Kidney (tissue), 14 donors: ENCODE measurements around the gene CCDC6. TPM values are rescaled to one million over a fixed set of nuclear protein-coding genes. Genes with fewer than 3 reads are reported as not detected.
A peak's percentile ranks its signal among the peaks of the same experiment; 100 is the strongest.

Source experiments
- DNase-seq, 5 donors: peaks; one replicate each; pipeline ENCODE4 v3.0.0-alpha.2; 2013 to 2020
- FAIRE-seq: peaks from 2 replicates; lab custom pipeline; 2012; peaks lifted over from hg19 to GRCh38; lab: Jason Lieb, UNC
- H3K27ac ChIP-seq, 2 donors: one replicate each; pipeline ENCODE4 v1.7.0; 2013; ENCODE audit warnings: low read depth in 2 of 2, low read length in 2 of 2, inconsistent platforms in 1 of 2
- H3K27me3 ChIP-seq: one replicate; pipeline ENCODE4 v1.7.1; 2013; ENCODE audit warnings: low read length, inconsistent platforms; ENCODE audit not compliant: control insufficient read depth, insufficient read depth
- H3K36me3 ChIP-seq, 3 donors: one replicate each; pipeline versions ENCODE4 v1.7.0 to v1.7.1; 2013; ENCODE audit warnings: low read length in 3 of 3, control low read depth in 1 of 3, inconsistent platforms in 1 of 3; ENCODE audit not compliant: insufficient read depth in 3 of 3, control insufficient read depth in 2 of 3
- H3K4me1 ChIP-seq, 3 donors: one replicate each; pipeline versions ENCODE4 v1.7.0 to v1.7.1; 2013; ENCODE audit warnings: low read length in 3 of 3, inconsistent platforms in 1 of 3, low read depth in 1 of 3; ENCODE audit not compliant: control insufficient read depth in 2 of 3, insufficient read depth in 2 of 3
- H3K4me3 ChIP-seq, 3 donors: one replicate each; pipeline versions ENCODE4 v1.7.0 to v1.8.1; 2013; ENCODE audit warnings: low read length in 3 of 3, control low read depth in 1 of 3, inconsistent platforms in 1 of 3
- H3K9ac ChIP-seq, 3 donors: one replicate each; pipeline versions ENCODE4 v1.7.0 to v1.7.1; 2013; ENCODE audit warnings: low read length in 3 of 3, control low read depth in 1 of 3, inconsistent platforms in 1 of 3
- H3K9me3 ChIP-seq, 3 donors: one replicate each; pipeline versions ENCODE4 v1.7.0 to v1.7.1; 2013; ENCODE audit warnings: low read length in 3 of 3, control low read depth in 1 of 3, inconsistent platforms in 1 of 3; ENCODE audit not compliant: control insufficient read depth in 2 of 3, insufficient read depth in 1 of 3
- intact Hi-C: fragments of 100-400 bp; cut with DNase I; formaldehyde crosslinking; loops from one replicate; pipeline ENCODE4 v1.11.1; 2022
- polyA plus RNA-seq: library from polyadenylated mRNA; stranded (reverse); fragments of 350-450 nt; fragmentation: Illumina TruSeq; extraction: RNeasy Lipid Tissue Mini Kit (QIAGEN cat#74804); gene quantifications from one replicate; pipeline ENCODE4 v1.2.3, GENCODE V29; 2014; ENCODE audit warnings: low read depth, low replicate concordance; ENCODE audit not compliant: insufficient read depth
- total RNA-seq: library from RNA; stranded (reverse); fragmentation: NEBNext Ultra II Directional; extraction: Animal tissue kit (Norgen Biotek cat#: 25700); gene quantifications from one replicate; pipeline ENCODE4 v1.2.1, GENCODE V29; 2021
- TF ChIP-seq, protein P1 (sequence below): IDR thresholded peaks from 3 replicates; pipeline ENCODE4 v1.5.1; 2012; ENCODE audit warnings: mild to moderate bottlenecking, moderate library complexity, borderline replicate concordance; ENCODE audit not compliant: insufficient read depth; ENCODE audit errors: extremely low read depth
- donor health status: control.
- donor health status: control.
- donor health status: control.
- donor health status: control.
- donor health status: control.
- donor health status: DM: yes; HTN: yes; CAD: no.
- donor health status: Normal renal cell carcinoma (clear cell type).

Gene CCDC6
- total and polyA plus RNA-seq, 2 donors from 2014 or later = 15.5 to 47.0 TPM

DNA sequence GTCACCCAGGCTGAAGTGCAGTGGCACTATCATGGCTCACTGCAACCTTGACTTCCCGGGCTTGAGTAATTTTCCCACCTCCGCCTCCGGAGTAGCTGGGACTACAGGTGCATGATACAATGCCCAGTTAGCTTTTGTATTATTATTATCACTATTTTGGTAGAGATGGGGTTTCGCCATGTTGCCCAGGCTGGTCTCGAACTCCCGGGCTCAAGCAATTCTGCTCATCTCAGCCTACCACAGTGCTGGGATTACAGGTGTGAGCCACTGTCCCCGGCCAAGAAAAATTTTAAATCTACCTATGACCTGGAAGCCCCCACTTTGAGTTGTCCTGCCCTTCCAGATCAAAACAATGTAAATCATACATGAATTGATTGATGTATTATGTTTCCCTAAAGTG is 38.8 kb downstream of the CCDC6 start:
- Histone ChIP-seq H3K27me3 (no peaks in the 10 kb centered on the region), H3K27ac (no peak overlapping the region), H3K4me1 (peaks cover 0 to 22% (median 0%) of the 10 kb centered on the region in 3 donors), H3K4me3 (no peak overlapping the region), H3K9ac (no peak overlapping the region), H3K9me3 (no peaks in the 10 kb centered on the region), H3K36me3 (no peaks in the 10 kb centered on the region)
- intact Hi-C loops = no loop called here
- DNase-seq (no peak), FAIRE-seq (no peak)
- TF ChIP-seq, protein P1, sequence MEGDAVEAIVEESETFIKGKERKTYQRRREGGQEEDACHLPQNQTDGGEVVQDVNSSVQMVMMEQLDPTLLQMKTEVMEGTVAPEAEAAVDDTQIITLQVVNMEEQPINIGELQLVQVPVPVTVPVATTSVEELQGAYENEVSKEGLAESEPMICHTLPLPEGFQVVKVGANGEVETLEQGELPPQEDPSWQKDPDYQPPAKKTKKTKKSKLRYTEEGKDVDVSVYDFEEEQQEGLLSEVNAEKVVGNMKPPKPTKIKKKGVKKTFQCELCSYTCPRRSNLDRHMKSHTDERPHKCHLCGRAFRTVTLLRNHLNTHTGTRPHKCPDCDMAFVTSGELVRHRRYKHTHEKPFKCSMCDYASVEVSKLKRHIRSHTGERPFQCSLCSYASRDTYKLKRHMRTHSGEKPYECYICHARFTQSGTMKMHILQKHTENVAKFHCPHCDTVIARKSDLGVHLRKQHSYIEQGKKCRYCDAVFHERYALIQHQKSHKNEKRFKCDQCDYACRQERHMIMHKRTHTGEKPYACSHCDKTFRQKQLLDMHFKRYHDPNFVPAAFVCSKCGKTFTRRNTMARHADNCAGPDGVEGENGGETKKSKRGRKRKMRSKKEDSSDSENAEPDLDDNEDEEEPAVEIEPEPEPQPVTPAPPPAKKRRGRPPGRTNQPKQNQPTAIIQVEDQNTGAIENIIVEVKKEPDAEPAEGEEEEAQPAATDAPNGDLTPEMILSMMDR = no peak

DNA sequence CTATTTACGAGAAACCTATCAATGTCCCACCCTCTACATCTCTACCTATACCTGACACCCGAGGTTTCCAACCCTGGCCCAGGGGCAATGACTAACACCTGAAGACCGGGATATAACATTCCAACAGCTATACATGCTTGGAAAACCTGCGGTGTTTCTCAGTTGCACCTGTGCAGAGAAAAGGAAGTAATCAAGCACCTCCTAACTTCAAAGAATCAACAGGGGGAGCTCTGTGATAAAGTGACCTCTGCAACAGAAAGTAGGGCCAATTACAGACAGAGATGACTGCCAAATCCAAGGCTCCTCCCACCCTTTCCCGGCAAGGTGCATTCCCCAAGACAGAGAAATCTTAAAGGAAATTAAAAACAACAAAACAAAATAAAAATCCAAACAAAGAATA is 41.3 kb downstream of the CCDC6 start:
- intact Hi-C loops = no loop called here
- Histone ChIP-seq H3K36me3 (no peaks in the 10 kb centered on the region), H3K9ac (peak overlapping the region in 1 of 3 donors; percentile 32), H3K4me3 (no peak overlapping the region), H3K27ac (no peak overlapping the region), H3K9me3 (no peaks in the 10 kb centered on the region), H3K27me3 (no peaks in the 10 kb centered on the region), H3K4me1 (peaks cover 0 to 19% (median 0%) of the 10 kb centered on the region in 3 donors)
- DNase-seq = peak in 3 of 5 donors; percentile 15 to 51 (median 42)
- peak; percentile 37 for FAIRE-seq
- TF ChIP-seq, protein P1 = peak; percentile 40

DNA sequence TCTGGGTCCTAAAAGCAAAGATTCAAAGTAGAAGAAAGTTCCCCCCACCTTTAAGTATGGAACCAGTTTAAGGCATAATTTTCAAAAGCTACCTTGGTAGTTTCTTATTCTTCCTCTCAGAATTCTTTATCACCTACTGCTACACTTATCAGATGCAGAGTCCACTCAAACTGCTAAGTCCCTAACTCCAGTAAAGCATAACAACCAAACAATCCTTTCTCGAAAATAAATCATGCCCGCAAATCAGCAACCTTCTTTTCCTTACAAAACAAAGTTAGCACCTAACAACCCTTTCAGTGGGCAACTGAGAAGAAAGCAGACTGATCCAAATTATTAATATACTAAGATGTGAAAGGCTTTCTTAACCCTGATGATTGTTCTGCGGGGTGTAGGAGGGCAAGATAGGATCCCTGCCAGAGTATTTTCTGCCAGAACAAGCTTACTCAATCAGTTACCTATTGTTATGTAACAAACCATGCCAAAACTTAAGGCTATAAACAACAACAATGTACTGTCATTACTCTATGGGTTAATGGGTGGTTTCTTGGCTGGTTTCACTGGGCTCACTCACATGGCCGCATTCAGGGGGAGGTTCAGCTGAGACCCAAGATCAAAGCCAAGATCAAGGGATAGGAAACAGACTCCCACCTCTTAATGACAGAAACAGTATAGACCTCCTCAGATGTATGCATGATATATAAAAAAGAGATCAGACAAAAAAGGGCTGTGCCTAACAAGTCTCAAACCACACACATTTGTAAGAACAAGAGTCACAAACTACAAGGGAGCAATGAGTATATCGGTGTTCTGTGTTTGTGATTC is 42.0 kb downstream of the CCDC6 start:
- Histone ChIP-seq H3K36me3 (no peaks in the 10 kb centered on the region), H3K27me3 (no peaks in the 10 kb centered on the region), H3K4me1 (peaks cover 0 to 17% (median 0%) of the 10 kb centered on the region in 3 donors), H3K4me3 (no peak overlapping the region), H3K9me3 (no peaks in the 10 kb centered on the region), H3K27ac (peak overlapping the region; percentile 42 to 47), H3K9ac (peak overlapping the region in 1 of 3 donors; percentile 32)
- DNase-seq (peak in 3 of 5 donors; percentile 24 to 63 (median 58)), FAIRE-seq (no peak)
- TF ChIP-seq, protein P1 = no peak
- intact Hi-C loops = no loop called here
